Measurements from ENCODE around the gene DCHS2.

DNA sequence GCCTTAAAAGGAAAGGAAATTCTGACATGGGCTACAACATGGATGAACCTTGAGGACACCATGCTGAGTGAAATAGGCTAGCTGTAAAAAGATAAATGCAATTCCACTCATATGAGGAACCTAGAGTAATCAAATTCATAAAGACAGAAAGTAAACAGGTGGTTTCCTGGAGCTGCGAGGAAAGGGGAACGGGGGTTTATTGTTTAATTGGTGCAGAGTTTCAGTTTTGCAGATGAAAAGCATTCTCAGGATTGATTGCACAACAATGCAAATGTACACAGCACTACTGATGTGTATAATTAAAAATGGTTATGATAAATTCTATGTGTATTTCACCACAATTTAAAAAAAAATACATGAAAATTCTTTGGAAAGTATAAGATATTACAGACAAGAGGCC is 34.6 kb upstream of the DCHS2 start:
- TF ChIP-seq ZNF274 (IDR thresholded peaks at IDR 0.05; ENCODE audit: low read depth, low read length) (no peak), SUZ12 (IDR thresholded peaks at IDR 0.05; ENCODE audit: extremely low read depth, insufficient read depth, insufficient read length) (no peak), YY1 (IDR thresholded peaks at IDR 0.05; ENCODE audit: insufficient read depth, insufficient read length) (no peak)

Measured in NT2/D1 (cell line).